Upper lobe of left lung (tissue), 6 donors: ENCODE data around the gene TOB1. TPM values are rescaled to one million over a fixed set of nuclear protein-coding genes. Genes with fewer than 3 reads are reported as not detected.

ENCODE experiments used
- ATAC-seq, 2 donors: fragments of 200-7000 bp; cut with Tn5 transposase; one replicate each; pipeline ENCODE4 v1.9.1; 2022; ENCODE audit warnings: mild to moderate bottlenecking in 2 of 2, moderate library complexity in 2 of 2; ENCODE audit not compliant: low FRiP score in 2 of 2
- DNase-seq, 2 donors: peaks; one replicate each; pipeline ENCODE4 v3.0.0-alpha.2; 2019 to 2020
- H3K27ac ChIP-seq, 4 donors: fragments of 200-600 bp; sonication (generic); one replicate each; pipeline ENCODE4 v1.5.1; 2016 to 2019
- H3K27me3 ChIP-seq, 4 donors: fragments of 200-600 bp; sonication (generic); one replicate each; pipeline ENCODE4 v1.5.1; 2017 to 2019
- H3K36me3 ChIP-seq, 4 donors: fragments of 200-600 bp; sonication (generic); one replicate each; pipeline ENCODE4 v1.5.1; 2016 to 2019
- H3K4me1 ChIP-seq, 4 donors: fragments of 200-600 bp; sonication (generic); one replicate each; pipeline ENCODE4 v1.5.1; 2018 to 2019
- H3K4me3 ChIP-seq, 4 donors: fragments of 200-600 bp; sonication (generic); one replicate each; pipeline ENCODE4 v1.5.1; 2017 to 2019; ENCODE audit warnings: mild to moderate bottlenecking in 2 of 4, moderate library complexity in 1 of 4
- H3K9me3 ChIP-seq, 4 donors: fragments of 200-600 bp; sonication (generic); one replicate each; pipeline ENCODE4 v1.5.1; 2018 to 2019
- EP300 ChIP-seq, 4 donors: sonication (generic); formaldehyde crosslinking; IDR thresholded peaks; one replicate each; pipeline ENCODE4 v1.5.1; 2017; ENCODE audit warnings: antibody characterized with exemption in 4 of 4, control low read depth in 2 of 4
- POLR2A ChIP-seq, 4 donors: fragments of 450-650 bp; IDR thresholded peaks; one replicate each; pipeline ENCODE4 v1.5.1; 2016 to 2017; ENCODE audit warnings: antibody characterized with exemption in 4 of 4, mild to moderate bottlenecking in 2 of 4
- POLR2AphosphoS5 ChIP-seq, 2 donors: sonication (generic); formaldehyde crosslinking; IDR thresholded peaks; one replicate each; pipeline ENCODE4 v1.5.1; 2017; ENCODE audit warnings: antibody characterized with exemption in 2 of 2
- WGBS, 2 donors: methylation state at CpG; one replicate each; pipeline ENCODE4 v1.1.5; 2017 to 2018; 5-methylcytosine and 5-hydroxymethylcytosine counted together
- total RNA-seq, 6 donors: library from RNA; depleted of rRNA in 4 of 6; stranded (reverse); fragments of >200 nt in 4 of 6; gene quantifications; one replicate each; pipeline versions ENCODE4 v1.1.0 to v1.2.1, GENCODE V29; 2016 to 2021
- TF ChIP-seq, protein P1 (sequence below), 6 experiments: fragments of 450-650 bp in 4 of 6; fragments of 200-600 bp in 2 of 6; sonication (generic) in 2 of 6; IDR thresholded peaks; one replicate each; pipeline ENCODE4 v1.5.1; 2016 to 2019; ENCODE audit warnings: antibody characterized with exemption in 6 of 6
- donor health status: DM: no; HTN: no; CAD: no; lungs with moderate emphysema.
- donor health status: DM: no; HTN: yes; CAD: no; lungs with severe emphysema.

TOB1 gene
- total RNA-seq, 6 donors from 2014 or later = 16.0 to 98.5 (median 53.5) TPM

DNA sequence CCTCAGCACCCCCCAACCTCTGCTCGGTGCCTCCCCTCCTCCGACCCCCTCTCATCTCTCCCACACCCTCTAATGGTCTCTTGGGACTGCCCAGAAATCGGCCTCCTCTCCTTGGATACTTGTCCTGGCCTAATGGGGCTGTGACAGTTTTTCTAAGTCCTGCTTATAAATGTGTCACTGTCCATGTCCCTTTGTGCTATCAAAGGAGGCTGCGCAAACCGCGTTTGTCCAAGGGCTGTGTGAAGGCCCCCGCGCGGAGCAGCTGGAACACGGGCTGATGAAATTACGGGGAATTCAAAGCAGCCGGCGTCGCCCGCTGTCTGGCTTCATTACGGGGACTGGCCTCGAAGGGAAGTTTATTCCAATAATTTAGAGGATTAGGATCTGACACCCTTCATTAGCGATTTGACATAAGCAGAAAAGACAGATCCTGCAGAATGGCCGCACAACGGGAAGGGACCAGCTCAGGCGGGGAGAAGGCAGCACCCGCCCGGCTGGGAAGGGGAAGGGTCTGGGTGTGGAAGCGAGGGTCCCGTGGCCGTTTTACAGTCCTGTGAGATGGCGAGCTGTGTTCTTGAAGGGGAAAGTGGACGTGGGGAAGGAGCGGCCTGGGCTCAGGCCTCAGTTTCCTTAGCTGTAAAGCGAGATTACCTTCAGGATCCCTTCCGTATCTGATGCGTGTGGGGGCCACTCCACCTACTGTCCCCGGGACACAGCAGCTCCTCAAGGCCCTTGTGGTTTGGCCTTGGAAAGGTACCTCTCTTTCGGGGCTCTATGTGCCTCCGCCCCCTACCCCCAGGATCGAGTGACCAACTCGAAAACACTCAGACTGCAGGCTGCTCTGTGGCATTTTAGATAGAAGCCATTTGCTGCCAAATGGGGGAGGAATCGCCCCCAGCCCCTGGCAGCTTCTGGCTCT, 32.4 kb downstream of the TOB1 start:
- WGBS, 2 donors = 90 to 95% methylated on average over 33 to 38 of the region's 38 CpGs
- Histone ChIP-seq H3K27me3 (no peaks in the 10 kb centered on the region), H3K9me3 (no peaks in the 10 kb centered on the region), H3K36me3 (no peaks in the 10 kb centered on the region), H3K4me1 (peaks cover 0 to 17% (median 1%) of the 10 kb centered on the region in 4 donors), H3K27ac (no peak overlapping the region), H3K4me3 (no peak overlapping the region)
- DNase-seq (peak in 1 of 2 donors; percentile 64), ATAC-seq (no peak)
- TF ChIP-seq, protein P1, sequence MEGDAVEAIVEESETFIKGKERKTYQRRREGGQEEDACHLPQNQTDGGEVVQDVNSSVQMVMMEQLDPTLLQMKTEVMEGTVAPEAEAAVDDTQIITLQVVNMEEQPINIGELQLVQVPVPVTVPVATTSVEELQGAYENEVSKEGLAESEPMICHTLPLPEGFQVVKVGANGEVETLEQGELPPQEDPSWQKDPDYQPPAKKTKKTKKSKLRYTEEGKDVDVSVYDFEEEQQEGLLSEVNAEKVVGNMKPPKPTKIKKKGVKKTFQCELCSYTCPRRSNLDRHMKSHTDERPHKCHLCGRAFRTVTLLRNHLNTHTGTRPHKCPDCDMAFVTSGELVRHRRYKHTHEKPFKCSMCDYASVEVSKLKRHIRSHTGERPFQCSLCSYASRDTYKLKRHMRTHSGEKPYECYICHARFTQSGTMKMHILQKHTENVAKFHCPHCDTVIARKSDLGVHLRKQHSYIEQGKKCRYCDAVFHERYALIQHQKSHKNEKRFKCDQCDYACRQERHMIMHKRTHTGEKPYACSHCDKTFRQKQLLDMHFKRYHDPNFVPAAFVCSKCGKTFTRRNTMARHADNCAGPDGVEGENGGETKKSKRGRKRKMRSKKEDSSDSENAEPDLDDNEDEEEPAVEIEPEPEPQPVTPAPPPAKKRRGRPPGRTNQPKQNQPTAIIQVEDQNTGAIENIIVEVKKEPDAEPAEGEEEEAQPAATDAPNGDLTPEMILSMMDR (IDR thresholded peaks at IDR 0.05) = no peak

DNA sequence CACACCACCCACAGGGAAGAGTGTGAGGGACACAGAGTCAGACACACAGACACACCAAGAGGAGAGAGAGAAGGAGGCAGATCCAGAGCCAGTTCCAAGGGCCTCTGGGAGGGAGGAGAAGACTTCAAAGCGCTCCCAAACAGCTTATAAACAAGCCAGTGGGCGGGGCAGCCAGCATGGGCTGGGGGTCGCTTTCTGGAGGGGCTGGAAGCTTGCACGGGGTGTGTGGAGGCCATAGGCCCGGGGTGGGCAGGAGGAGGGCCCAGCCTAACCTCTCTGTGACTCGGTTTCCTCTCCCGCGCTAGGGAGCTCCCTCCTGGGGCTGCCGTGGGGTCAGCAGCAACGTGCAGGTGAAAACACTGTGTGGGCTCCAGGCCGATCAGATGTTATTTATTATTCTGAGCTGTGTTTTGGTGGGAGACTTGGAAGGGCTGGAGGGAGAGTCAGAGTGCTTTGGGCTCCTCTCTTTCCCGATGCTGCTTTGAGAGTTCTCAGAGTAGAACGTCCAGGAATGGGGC, 33.2 kb downstream of the TOB1 start:
- TF ChIP-seq POLR2A (IDR thresholded peaks at IDR 0.05) (no peak), EP300 (IDR thresholded peaks at IDR 0.05) (no peak), POLR2AphosphoS5 (IDR thresholded peaks at IDR 0.05) (no peak)
- TF ChIP-seq, protein P1 (IDR thresholded peaks at IDR 0.05) = no peak
- Histone ChIP-seq H3K27ac (no peak overlapping the region), H3K4me3 (no peak overlapping the region), H3K9me3 (no peaks in the 10 kb centered on the region), H3K4me1 (peaks cover 0 to 17% (median 1%) of the 10 kb centered on the region in 4 donors), H3K36me3 (no peaks in the 10 kb centered on the region), H3K27me3 (no peaks in the 10 kb centered on the region)
- DNase-seq (peak in 1 of 2 donors; percentile 56), ATAC-seq (no peak)
- WGBS, 2 donors = 80 to 85% methylated on average over 11 to 13 of the region's 13 CpGs

DNA sequence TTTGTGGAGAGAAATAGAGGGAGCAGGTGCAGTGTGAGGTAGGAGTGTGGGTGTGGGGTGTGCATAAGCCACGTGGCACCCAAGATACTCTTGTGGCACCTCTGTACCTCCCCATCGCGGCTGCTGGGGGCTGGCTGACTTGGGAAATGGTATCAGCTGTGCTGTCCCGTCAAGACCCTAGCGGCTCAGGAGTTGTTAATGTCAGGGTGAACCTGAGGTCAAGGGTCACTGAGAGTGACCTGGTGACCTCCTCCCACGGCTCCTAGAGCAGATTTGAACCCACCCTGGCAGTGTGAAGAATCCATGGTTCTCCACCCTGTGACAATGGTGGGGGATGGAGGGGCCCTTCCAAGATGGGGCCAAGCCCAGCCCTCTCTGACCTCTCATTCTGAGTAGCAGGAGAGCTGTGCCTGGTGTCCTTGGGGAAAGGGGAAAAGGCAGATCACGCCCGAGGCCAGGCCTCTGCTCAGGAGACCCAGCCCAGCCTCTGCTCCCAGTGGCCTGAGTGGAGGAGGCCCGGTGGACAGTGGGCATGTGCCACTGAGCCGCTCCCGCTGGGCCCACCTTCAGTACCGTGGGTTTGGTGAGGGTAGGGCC, 33.8 kb downstream of the TOB1 start:
- no peak overlapping the region for H3K4me3 ChIP-seq

DNA sequence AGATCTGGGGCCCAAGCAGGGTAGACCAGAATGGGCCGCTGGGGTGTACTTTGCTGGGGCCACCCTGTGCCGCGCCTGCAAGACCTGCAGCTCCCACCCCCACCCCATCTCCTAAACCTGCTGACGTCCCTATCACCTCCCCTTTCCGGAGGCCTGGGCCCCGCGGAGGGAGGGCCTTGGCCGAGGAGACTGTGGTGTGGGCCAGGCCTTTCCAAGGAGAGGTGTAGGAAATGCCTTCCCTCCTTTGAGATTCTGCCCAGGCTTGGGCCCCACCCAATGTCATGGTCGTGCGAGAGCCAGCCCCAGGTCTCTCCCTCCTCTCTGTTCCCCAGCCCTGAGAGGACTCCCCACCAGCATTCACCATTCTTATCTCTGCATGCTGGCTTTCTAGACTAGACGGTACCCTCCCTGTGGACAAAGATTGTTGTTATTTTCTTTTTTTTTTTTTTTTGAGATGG, 34.7 kb downstream of the TOB1 start:
- no peak overlapping the region for H3K4me3 ChIP-seq
- H3K36me3 ChIP-seq = no peaks in the 10 kb centered on the region
- ATAC-seq = no peak
- TF ChIP-seq POLR2AphosphoS5 (IDR thresholded peaks at IDR 0.05) (no peak), EP300 (IDR thresholded peaks at IDR 0.05) (no peak), POLR2A (IDR thresholded peaks at IDR 0.05) (no peak)
- TF ChIP-seq, protein P1 (IDR thresholded peaks at IDR 0.05) = no peak
- 21 to 43% methylated on average over 3 to 11 of the region's 11 CpGs for WGBS, 2 donors
- peak in 1 of 2 donors; percentile 66 for DNase-seq
- H3K9me3 ChIP-seq = no peaks in the 10 kb centered on the region
- H3K27ac ChIP-seq = no peak overlapping the region
- H3K4me1 ChIP-seq = peaks cover 0 to 17% (median 1%) of the 10 kb centered on the region in 4 donors
- no peaks in the 10 kb centered on the region for H3K27me3 ChIP-seq

More for the DNA sequence above, 33.8 kb downstream of the TOB1 start:
- H3K36me3 ChIP-seq = no peaks in the 10 kb centered on the region
- peaks cover 0 to 17% (median 1%) of the 10 kb centered on the region in 4 donors for H3K4me1 ChIP-seq
- H3K27ac ChIP-seq = no peak overlapping the region
- 94 to 96% methylated on average over 7 to 10 of the region's 12 CpGs for WGBS, 2 donors
- no peaks in the 10 kb centered on the region for H3K27me3 ChIP-seq
- H3K9me3 ChIP-seq = no peaks in the 10 kb centered on the region
- no peak for ATAC-seq
- DNase-seq = peak in 1 of 2 donors; percentile 42
- TF ChIP-seq, protein P1 (IDR thresholded peaks at IDR 0.05) = no peak
- TF ChIP-seq EP300 (IDR thresholded peaks at IDR 0.05) = no peak
- TF ChIP-seq POLR2A (IDR thresholded peaks at IDR 0.05) = no peak
- TF ChIP-seq POLR2AphosphoS5 (IDR thresholded peaks at IDR 0.05) = no peak
